H1 (cell line): Measurements from ENCODE around the gene CLCN5. TPM values are rescaled to one million over a fixed set of nuclear protein-coding genes. Genes with fewer than 3 reads are reported as not detected.

ENCODE experiments used
- BCL11A ChIP-seq, 2 experiments: IDR thresholded peaks; one replicate each; pipeline ENCODE4 v1.6.1; 2011; ENCODE audit warnings: low read depth in 2 of 2, low read length in 2 of 2, mild to moderate bottlenecking in 2 of 2
- POLR2AphosphoS5 ChIP-seq: IDR thresholded peaks from 2 replicates; pipeline ENCODE4 v1.6.1; 2011; ENCODE audit warnings: low read depth, low read length
- SIRT6 ChIP-seq: IDR thresholded peaks from one replicate; pipeline ENCODE4 v1.7.1; 2012; ENCODE audit warnings: low read length, inconsistent platforms
- SP4 ChIP-seq: IDR thresholded peaks from 2 replicates; pipeline ENCODE4 v1.6.1; 2012; ENCODE audit warnings: low read length, inconsistent platforms
- SUZ12 ChIP-seq: fragments of 200-600 bp; sonication (generic); IDR thresholded peaks from 2 replicates; pipeline ENCODE4 v1.6.1; 2012; ENCODE audit warnings: mild to moderate bottlenecking, inconsistent platforms, low read length, moderate library complexity, mixed read lengths
- TCF12 ChIP-seq: IDR thresholded peaks from 2 replicates; pipeline ENCODE4 v1.6.1; 2011; ENCODE audit warnings: low read depth, mild to moderate bottlenecking, low read length
- TEAD4 ChIP-seq: IDR thresholded peaks from 2 replicates; pipeline ENCODE4 v1.6.1; 2012; ENCODE audit warnings: low read depth, low read length, inconsistent platforms, mixed read lengths
- polyA plus RNA-seq, 7 experiments: library from polyadenylated mRNA; depleted of rRNA in 3 of 7; stranded (reverse) in 5 of 7; unstranded in 2 of 7; fragments of >200 nt in 5 of 7; fragments of 200-250 nt in 2 of 7; gene quantifications; 1 replicate in 5 of 7; 2 replicates in 1 of 7; 4 replicates in 1 of 7; pipeline versions ENCODE4 v1.2.1 to v1.2.3, GENCODE V29; 2011 to 2013; ENCODE audit warnings: missing spikeins in 2 of 7, mixed read lengths in 2 of 7
- total RNA-seq: library from RNA; stranded (reverse); fragmentation: NEBNext Ultra II Directional; extraction: Animal tissue kit (Norgen Biotek cat#: 25700); gene quantifications from 2 replicates; pipeline ENCODE4 v1.2.1, GENCODE V29; 2021
- TF ChIP-seq, protein P1 (sequence below): fragments of 300-600 bp; sonication (generic); IDR thresholded peaks from 2 replicates; pipeline ENCODE4 v1.7.1; 2012; ENCODE audit warnings: low read length, moderate library complexity, mild to moderate bottlenecking, inconsistent platforms; ENCODE audit not compliant: insufficient replicate concordance

The CLCN5 gene
- total and polyA plus RNA-seq, 2 of the 8 experiments (the other 6 are each of a cell fraction or from before 2014, with no cell fraction given): 4.2 to 9.7 TPM

DNA sequence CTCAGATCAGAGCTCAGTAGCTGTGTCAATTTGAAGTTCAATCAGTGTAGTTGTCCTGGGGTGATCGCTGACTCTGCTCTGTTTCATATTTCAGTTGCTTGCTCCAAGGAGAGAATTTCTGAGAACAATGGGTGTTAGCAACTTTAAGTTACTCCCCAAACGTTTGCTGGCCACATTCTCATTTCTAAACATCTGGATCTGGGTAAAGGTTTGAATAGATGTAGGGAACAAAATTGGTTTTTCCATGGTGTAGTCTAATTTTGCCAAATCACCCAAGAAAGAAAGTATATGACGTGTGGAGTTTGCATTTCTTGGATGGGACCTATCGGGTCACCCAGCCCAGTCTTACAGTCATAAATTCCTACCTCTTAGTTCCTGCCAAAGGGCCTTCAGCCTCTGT, 174.7 kb downstream of the CLCN5 start (continued):
- TF ChIP-seq, protein P1, sequence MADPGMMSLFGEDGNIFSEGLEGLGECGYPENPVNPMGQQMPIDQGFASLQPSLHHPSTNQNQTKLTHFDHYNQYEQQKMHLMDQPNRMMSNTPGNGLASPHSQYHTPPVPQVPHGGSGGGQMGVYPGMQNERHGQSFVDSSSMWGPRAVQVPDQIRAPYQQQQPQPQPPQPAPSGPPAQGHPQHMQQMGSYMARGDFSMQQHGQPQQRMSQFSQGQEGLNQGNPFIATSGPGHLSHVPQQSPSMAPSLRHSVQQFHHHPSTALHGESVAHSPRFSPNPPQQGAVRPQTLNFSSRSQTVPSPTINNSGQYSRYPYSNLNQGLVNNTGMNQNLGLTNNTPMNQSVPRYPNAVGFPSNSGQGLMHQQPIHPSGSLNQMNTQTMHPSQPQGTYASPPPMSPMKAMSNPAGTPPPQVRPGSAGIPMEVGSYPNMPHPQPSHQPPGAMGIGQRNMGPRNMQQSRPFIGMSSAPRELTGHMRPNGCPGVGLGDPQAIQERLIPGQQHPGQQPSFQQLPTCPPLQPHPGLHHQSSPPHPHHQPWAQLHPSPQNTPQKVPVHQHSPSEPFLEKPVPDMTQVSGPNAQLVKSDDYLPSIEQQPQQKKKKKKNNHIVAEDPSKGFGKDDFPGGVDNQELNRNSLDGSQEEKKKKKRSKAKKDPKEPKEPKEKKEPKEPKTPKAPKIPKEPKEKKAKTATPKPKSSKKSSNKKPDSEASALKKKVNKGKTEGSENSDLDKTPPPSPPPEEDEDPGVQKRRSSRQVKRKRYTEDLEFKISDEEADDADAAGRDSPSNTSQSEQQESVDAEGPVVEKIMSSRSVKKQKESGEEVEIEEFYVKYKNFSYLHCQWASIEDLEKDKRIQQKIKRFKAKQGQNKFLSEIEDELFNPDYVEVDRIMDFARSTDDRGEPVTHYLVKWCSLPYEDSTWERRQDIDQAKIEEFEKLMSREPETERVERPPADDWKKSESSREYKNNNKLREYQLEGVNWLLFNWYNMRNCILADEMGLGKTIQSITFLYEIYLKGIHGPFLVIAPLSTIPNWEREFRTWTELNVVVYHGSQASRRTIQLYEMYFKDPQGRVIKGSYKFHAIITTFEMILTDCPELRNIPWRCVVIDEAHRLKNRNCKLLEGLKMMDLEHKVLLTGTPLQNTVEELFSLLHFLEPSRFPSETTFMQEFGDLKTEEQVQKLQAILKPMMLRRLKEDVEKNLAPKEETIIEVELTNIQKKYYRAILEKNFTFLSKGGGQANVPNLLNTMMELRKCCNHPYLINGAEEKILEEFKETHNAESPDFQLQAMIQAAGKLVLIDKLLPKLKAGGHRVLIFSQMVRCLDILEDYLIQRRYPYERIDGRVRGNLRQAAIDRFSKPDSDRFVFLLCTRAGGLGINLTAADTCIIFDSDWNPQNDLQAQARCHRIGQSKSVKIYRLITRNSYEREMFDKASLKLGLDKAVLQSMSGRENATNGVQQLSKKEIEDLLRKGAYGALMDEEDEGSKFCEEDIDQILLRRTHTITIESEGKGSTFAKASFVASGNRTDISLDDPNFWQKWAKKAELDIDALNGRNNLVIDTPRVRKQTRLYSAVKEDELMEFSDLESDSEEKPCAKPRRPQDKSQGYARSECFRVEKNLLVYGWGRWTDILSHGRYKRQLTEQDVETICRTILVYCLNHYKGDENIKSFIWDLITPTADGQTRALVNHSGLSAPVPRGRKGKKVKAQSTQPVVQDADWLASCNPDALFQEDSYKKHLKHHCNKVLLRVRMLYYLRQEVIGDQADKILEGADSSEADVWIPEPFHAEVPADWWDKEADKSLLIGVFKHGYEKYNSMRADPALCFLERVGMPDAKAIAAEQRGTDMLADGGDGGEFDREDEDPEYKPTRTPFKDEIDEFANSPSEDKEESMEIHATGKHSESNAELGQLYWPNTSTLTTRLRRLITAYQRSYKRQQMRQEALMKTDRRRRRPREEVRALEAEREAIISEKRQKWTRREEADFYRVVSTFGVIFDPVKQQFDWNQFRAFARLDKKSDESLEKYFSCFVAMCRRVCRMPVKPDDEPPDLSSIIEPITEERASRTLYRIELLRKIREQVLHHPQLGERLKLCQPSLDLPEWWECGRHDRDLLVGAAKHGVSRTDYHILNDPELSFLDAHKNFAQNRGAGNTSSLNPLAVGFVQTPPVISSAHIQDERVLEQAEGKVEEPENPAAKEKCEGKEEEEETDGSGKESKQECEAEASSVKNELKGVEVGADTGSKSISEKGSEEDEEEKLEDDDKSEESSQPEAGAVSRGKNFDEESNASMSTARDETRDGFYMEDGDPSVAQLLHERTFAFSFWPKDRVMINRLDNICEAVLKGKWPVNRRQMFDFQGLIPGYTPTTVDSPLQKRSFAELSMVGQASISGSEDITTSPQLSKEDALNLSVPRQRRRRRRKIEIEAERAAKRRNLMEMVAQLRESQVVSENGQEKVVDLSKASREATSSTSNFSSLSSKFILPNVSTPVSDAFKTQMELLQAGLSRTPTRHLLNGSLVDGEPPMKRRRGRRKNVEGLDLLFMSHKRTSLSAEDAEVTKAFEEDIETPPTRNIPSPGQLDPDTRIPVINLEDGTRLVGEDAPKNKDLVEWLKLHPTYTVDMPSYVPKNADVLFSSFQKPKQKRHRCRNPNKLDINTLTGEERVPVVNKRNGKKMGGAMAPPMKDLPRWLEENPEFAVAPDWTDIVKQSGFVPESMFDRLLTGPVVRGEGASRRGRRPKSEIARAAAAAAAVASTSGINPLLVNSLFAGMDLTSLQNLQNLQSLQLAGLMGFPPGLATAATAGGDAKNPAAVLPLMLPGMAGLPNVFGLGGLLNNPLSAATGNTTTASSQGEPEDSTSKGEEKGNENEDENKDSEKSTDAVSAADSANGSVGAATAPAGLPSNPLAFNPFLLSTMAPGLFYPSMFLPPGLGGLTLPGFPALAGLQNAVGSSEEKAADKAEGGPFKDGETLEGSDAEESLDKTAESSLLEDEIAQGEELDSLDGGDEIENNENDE: no peak
- TF ChIP-seq TEAD4 (no peak), SP4 (no peak), POLR2AphosphoS5 (no peak), TCF12 (no peak), SUZ12 (no peak), BCL11A (IDR thresholded peaks at IDR 0.05; ENCODE audit: low read depth in 2 of 2, low read length in 2 of 2) (no peak), SIRT6 (no peak)
- TF ChIP-seq, all 59 proteins: peak for 0
